ENCODE measurements around the gene NRSN2. TPM values are rescaled to one million over a fixed set of nuclear protein-coding genes. Genes with fewer than 3 reads are reported as not detected.

Gene NRSN2
- total RNA-seq: 27.0 TPM

- peak; percentile 49 for DNase-seq
Measured at GRCh38 chr20:346640-347316, at the start of gene NRSN2. NRSN2 (plus strand) TSS chr20:347111; CDS start chr20:349644, 2,533 bp downstream.

DNA sequence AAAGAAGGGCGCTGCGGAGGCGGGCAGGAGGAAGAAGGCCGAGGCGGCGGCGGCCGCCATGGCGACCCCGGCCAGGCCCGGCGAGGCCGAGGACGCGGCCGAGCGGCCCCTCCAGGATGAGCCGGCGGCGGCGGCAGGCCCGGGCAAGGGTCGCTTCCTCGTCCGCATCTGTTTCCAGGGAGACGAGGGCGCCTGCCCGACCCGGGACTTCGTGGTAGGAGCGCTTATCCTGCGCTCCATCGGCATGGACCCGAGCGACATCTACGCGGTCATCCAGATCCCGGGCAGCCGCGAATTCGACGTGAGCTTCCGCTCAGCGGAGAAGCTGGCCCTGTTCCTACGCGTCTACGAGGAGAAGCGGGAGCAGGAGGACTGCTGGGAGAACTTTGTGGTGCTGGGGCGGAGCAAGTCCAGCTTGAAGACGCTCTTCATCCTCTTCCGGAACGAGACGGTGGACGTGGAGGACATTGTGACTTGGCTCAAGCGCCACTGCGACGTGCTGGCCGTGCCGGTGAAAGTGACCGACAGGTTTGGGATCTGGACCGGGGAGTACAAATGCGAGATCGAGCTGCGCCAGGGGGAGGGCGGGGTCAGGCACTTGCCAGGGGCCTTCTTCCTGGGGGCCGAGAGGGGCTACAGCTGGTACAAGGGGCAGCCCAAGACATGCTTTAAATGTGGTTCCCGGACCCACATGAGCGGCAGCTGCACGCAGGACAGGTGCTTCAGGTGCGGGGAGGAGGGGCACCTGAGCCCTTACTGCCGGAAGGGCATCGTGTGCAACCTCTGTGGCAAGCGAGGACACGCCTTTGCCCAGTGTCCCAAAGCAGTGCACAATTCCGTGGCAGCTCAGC is 48.8 kb upstream of the NRSN2 start:
- DNase-seq: peak; percentile 54

DNA sequence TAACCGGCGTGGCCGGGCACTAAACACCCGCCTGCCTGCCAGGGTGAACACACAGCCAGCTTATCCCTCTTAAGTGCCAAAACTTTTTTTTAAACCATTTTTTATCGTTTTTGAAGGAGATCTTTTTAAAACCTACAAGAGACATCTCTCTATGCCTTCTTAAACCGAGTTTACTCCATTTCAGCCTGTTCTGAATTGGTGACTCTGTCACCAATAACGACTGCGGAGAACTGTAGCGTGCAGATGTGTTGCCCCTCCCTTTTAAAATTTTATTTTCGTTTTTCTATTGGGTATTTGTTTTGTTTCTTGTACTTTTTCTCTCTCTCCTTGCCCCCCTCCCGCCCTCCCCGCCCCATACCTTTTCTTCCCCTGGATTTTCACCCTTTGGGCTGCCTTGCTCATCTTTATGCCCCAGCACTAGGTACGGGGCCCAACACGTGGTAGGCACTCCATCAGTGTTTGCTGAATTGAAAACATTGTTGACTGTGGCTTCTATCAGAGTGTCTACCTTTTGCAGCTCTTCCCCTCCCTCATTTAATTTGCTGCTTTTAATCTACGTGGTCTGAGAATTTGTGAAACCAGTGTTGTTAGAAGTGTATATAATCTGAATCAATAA is 48.0 kb upstream of the NRSN2 start:
- no peak for DNase-seq

DNA sequence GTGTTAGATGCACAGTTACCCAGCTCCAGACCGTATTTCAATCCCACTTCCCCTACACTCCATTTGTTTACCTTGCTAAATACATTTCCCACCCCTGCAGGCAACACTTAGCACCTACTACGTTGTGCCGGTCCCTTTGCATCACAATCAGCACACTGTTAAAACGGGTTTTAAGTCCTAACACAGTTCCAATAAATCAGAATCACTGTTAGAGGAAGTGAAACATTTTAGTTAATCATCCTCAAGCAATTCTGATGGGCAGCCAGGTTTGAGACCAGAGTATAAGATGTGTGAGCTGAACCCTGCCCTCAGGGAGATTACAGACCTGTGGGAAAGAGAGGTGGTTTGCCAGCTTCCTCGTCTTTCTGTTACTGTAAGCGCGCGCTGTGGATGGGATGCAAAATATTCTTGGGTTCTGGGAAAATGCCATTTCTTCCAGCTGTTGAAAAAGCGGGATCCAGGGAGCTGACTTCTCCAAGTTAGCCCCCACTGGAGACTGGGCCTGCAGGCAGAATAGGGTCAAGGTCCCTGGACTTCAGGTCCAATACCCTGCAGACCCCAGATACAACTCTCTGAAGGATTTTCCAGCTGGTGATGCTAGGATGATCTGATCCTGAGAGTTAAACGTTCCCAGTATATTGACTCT is 46.4 kb upstream of the NRSN2 start:
- DNase-seq: no peak

GRCh38 chr20:301886-302848 is 44.7 kb upstream of the NRSN2 start:
- DNase-seq: no peak

GRCh38 chr20:305745-306144 is 41.2 kb upstream of the NRSN2 start:
- no peak for DNase-seq

DNA sequence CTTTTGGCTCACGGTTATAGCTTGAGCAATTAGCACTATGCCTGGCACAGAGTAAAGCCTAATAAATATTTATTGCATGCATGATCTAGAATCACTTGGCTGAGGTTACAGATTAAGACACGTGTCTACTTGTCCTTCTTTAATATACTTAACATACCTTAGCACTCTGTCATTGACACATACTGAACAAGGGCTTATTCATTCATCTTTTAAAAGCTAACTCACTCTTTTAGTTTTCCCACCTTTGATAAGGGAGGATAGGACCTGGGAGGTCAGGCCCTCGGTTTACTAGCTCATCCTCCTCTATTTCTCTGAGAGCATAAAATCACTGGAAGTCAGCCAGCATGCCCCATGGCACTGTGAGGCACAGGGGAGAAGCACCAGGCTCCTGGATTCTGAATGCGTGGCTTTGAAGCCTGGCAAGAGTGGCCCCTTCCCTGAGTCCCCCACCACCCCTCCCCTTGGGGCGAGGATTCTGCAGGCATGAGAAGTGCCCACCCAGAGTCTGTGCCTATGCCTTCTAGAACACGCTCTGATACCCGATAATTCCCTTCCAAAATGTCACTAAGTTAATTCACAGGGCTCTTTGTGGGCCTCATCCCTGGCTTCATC is 38.4 kb upstream of the NRSN2 start:
- DNase-seq: no peak

DNA sequence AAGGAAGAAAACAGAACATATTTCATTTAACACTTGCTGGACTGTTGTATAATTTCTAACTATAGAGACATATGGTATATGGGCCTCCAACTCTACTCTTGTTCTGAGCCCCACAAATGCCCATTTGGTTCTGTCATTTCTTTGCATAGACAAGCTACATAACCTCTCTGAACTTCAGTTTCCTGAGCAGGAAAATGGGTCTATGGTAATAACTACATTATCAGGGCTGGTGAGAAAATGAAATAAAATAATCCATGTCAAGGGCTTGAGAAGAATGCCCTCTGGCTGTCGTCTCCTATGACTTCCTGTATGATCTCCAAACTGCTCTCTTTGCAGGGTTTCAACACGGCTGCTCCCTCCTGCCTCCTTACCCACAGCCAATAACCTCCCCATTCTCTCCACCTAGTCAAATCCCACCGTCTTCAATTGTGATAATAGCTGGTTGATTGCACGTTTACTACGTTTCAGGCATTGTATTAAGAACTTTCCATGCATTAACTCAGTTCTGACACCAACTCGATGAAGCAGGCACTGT is 37.5 kb upstream of the NRSN2 start:
- DNase-seq: no peak

GRCh38 chr20:309841-310644 is 36.9 kb upstream of the NRSN2 start:
- peak; percentile 99 for DNase-seq

GRCh38 chr20:310645-311044 is 36.3 kb upstream of the NRSN2 start:
- no peak for DNase-seq

DNA sequence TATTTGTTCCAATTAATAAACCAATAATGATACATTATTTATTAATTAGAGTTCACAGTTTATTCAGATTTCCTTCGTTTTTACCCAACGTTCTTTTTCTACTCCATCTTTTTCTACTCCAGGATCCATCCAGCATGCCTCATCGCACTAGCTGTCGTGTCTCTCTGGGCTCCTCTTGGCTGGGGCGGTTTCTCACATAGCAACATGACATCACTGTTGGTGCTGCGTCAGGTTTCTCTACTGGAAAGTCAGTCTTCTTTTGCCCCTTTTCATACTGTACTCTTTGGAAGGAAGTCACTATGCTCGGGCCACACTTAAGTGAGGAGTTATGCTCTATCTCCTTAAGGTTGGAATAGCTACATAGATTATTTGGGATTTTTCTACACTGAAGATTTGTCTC is 35.3 kb upstream of the NRSN2 start:
- DNase-seq: no peak

DNA sequence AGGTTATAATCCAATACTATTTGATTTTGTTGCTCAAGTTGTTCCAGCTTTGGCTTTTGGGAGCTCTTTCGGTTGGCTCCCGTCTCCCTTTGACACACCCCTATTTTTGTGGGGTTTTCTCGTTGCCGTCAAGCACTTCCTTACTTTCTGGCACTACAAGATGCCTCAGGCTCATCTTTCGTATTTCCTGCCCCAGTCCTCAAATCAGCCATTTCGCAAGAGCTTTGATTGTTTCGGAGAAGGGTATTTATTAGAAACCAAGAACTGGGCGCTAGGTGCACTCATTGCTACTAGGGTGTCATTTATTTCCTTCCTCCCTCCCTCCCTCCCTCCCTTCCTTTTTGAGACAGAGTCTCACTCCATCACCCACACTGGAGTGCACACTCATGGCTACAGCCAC is 34.8 kb upstream of the NRSN2 start:
- DNase-seq: no peak

DNA sequence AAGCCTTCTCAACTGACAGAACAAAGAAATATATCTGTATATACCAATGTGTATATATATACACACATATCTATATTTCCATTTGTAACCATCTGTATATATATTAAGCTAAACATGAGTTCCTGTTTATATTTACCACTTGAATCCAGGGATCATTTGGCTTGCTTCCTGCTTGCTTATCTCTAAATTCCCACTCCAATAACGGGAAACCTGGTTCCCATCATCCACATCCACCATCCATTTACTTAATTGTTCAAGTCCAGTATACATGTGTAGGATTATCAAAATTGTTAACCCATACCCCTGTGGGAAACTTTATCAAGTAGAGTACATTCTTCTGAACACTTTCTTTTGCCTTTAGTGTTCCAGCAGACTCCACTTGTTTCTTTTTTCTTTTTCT is 34.0 kb upstream of the NRSN2 start:
- no peak for DNase-seq

DNA sequence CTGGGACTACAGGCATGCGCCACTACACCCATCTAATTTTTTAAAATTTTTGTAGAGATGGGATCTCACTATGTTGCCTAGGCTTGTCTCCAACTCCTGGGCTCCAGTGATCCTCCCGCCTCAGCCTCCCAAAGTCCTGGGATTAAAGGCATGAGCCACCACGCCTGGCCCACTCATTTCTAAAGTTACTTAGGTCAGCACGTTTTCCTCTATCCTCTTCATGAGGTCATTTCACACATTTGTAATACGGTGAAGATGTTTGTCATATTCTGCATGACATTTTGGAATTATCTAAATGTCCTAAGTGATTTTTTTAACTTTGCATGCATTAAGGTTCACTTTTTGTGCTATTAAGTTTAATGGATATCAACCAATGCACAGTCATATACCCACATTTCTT is 33.5 kb upstream of the NRSN2 start:
- DNase-seq: no peak

- no peak for DNase-seq
Measured at GRCh38 chr20:313948-314347, 33.0 kb upstream of the NRSN2 start.

DNA sequence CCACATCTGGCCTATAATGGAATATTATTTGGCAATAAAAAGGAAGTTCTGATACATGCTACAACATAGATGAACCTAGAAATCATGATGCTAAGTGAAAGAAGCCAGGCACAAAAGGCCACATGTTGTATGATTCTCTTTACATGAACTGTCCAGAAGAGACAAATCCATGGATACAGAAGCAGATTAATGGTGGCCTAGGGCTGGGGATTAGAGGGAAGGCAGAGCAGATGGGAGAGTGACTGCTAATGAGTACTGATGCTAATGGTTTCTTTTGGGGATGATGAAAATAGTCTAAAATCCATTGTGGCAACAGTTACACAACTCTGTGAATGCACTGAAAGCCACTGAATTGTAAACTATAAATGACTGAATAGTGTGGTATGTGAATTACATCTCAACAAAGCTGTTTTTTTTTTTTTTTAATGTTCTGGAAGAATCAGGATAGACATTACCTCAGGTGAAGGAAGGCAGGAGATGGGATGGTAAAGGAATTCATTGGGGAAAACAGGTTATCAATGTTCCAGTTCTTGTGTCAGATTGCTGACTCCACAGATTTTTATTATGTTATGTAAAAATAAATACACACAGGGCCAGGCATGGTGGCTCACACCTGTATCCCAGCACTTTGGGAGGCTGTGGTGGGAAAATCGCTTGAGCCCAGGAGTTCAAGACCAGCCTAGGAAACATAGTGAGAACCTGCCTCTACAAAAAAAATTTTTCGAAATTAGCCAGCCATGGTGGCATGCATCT is 30.4 kb upstream of the NRSN2 start:
- DNase-seq: no peak

DNA sequence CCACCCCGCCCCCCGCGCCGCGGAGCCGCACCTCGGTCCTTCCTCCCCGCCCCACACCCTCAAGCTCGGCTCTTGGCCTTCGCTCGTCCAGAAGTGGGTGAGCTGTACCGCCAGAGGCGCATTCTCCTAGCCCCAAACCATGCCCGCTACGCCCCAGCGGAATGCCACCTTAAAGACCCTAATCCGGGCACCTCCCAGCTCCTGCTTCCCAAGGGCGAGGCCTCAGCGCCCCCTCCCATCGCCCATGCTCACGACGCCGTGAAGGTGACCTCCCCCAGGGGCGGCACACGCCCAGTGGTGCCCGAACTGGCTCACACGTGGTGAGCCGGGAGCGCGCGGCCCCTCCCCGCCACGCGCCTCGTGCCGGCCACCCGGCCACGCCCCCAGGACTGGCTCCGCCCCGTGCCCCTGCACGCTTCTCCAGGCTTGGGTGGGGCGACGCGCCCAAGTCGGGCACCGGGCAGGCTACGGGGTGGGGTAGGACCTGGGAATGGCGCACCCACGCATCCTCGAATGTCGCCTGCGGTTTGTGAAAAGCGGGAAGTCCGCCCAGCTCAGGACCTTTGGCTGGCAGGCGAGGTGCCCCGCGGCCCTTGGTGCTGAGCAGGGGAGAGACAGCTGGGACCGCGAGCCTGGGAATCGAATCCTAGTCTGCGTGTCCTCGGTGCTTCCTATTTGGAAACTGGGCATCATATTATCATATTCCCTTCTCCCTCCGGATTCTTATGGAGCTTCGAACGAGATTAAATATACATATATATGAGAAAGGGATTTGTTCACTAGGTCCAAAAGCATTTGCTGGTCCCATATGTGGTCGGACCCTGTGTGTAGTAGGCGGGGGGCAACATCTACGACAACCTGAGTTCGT is 22.5 kb upstream of the NRSN2 start:
- DNase-seq: peak; percentile 76
